ENCODE data around the gene CALB2. TPM values are rescaled to one million over a fixed set of nuclear protein-coding genes. Genes with fewer than 3 reads are reported as not detected.

CALB2 gene
- total RNA-seq, 5 donors from 2014 or later (not counting 1 experiment from before 2014, with no cell fraction given) = not detected

GRCh38 chr16:71341881-71342280 lies 16.6 kb upstream of the CALB2 start:
- H3K27me3 Mint-ChIP-seq = peaks cover 21 to 23% of the 10 kb centered on the region in 2 donors
- H3K9me3 Mint-ChIP-seq = no peaks in the 10 kb centered on the region
- DNase-seq = no peak
- ChIA-PET POLR2A (no interaction called here), CTCF (no interaction called here)
- no peak overlapping the region for H3K27ac ChIP-seq (ENCODE audit: low read length)
- H3K27me3 ChIP-seq (replicated peaks in 1 of 2; ENCODE audit: control insufficient read depth in 2 of 2, extremely low read depth in 1 of 2, insufficient read depth in 2 of 2, low read length in 1 of 2) = peaks cover 0 to 23% of the 10 kb centered on the region in 2 experiments
- H3K36me3 ChIP-seq (ENCODE audit: control insufficient read depth in 2 of 2, extremely low read depth in 1 of 2, insufficient read depth in 1 of 2, low read length in 1 of 2) = no peaks in the 10 kb centered on the region
- H3K4me3 ChIP-seq (ENCODE audit: control insufficient read depth in 1 of 2, extremely low read depth in 1 of 2, low read length in 1 of 2) = no peak overlapping the region
- H3K4me3 Mint-ChIP-seq = no peak overlapping the region
- H3K9me3 ChIP-seq = no peaks in the 10 kb centered on the region
- WGBS (ENCODE audit: insufficient coverage) = no CpG with 5 or more reads among the region's 5 CpGs
- H3K36me3 Mint-ChIP-seq = no peaks in the 10 kb centered on the region
- no peaks in the 10 kb centered on the region for H3K4me1 Mint-ChIP-seq
- H3K27ac Mint-ChIP-seq = no peak overlapping the region
- H3K4me1 ChIP-seq (ENCODE audit: control insufficient read depth in 1 of 2, extremely low read depth in 1 of 2, insufficient read depth in 2 of 2, low read length in 2 of 2) = no peaks in the 10 kb centered on the region
- ATAC-seq (replicated peaks in 1 of 4) = no peak

GRCh38 chr16:71343078-71343477 lies 15.4 kb upstream of the CALB2 start:
- Histone ChIP-seq H3K36me3 (ENCODE audit: control insufficient read depth in 2 of 2, extremely low read depth in 1 of 2, insufficient read depth in 1 of 2, low read length in 1 of 2) (no peaks in the 10 kb centered on the region), H3K4me1 (ENCODE audit: control insufficient read depth in 1 of 2, extremely low read depth in 1 of 2, insufficient read depth in 2 of 2, low read length in 2 of 2) (no peaks in the 10 kb centered on the region), H3K9me3 (no peaks in the 10 kb centered on the region), H3K27ac (ENCODE audit: low read length) (no peak overlapping the region), H3K4me3 (ENCODE audit: control insufficient read depth in 1 of 2, extremely low read depth in 1 of 2, low read length in 1 of 2) (no peak overlapping the region), H3K27me3 (replicated peaks in 1 of 2; ENCODE audit: control insufficient read depth in 2 of 2, extremely low read depth in 1 of 2, insufficient read depth in 2 of 2, low read length in 1 of 2) (peaks cover 0 to 17% of the 10 kb centered on the region in 2 experiments)
- WGBS (ENCODE audit: insufficient coverage) = 100% methylated on average over 2 of the region's 8 CpGs
- ChIA-PET POLR2A (no interaction called here), CTCF (no interaction called here)
- no peaks in the 10 kb centered on the region for H3K9me3 Mint-ChIP-seq
- ATAC-seq (replicated peaks in 1 of 4) (no peak), DNase-seq (no peak)
- H3K4me3 Mint-ChIP-seq = no peak overlapping the region
- no peaks in the 10 kb centered on the region for H3K4me1 Mint-ChIP-seq
- no peak overlapping the region for H3K27ac Mint-ChIP-seq
- peaks cover 19 to 20% of the 10 kb centered on the region in 2 donors for H3K27me3 Mint-ChIP-seq
- no peaks in the 10 kb centered on the region for H3K36me3 Mint-ChIP-seq

- ATAC-seq (replicated peaks in 1 of 4) (no peak), DNase-seq (no peak)
- Histone ChIP-seq H3K27me3 (replicated peaks in 1 of 2; ENCODE audit: control insufficient read depth in 2 of 2, extremely low read depth in 1 of 2, insufficient read depth in 2 of 2, low read length in 1 of 2) (peaks cover 0 to 19% of the 10 kb centered on the region in 2 experiments), H3K36me3 (ENCODE audit: control insufficient read depth in 2 of 2, extremely low read depth in 1 of 2, insufficient read depth in 1 of 2, low read length in 1 of 2) (no peaks in the 10 kb centered on the region), H3K4me1 (ENCODE audit: control insufficient read depth in 1 of 2, extremely low read depth in 1 of 2, insufficient read depth in 2 of 2, low read length in 2 of 2) (no peaks in the 10 kb centered on the region), H3K4me3 (ENCODE audit: control insufficient read depth in 1 of 2, extremely low read depth in 1 of 2, low read length in 1 of 2) (no peak overlapping the region), H3K9me3 (no peaks in the 10 kb centered on the region), H3K27ac (ENCODE audit: low read length) (no peak overlapping the region)
- 72% methylated on average over 12 of the region's 13 CpGs for WGBS (ENCODE audit: insufficient coverage)
- Mint-ChIP-seq H3K4me1 (no peaks in the 10 kb centered on the region), H3K27ac (no peak overlapping the region), H3K9me3 (no peaks in the 10 kb centered on the region), H3K36me3 (no peaks in the 10 kb centered on the region), H3K4me3 (no peak overlapping the region), H3K27me3 (peaks cover 7 to 13% of the 10 kb centered on the region in 2 donors)
- ChIA-PET CTCF (no interaction called here), POLR2A (no interaction called here)
Observed at GRCh38 chr16:71344315-71344905, 14.1 kb upstream of the CALB2 start.

GRCh38 chr16:71345031-71345430 lies 13.5 kb upstream of the CALB2 start:
- ChIA-PET POLR2A (no interaction called here), CTCF (no interaction called here)
- Mint-ChIP-seq H3K27me3 (peaks cover 5 to 9% of the 10 kb centered on the region in 2 donors), H3K36me3 (no peaks in the 10 kb centered on the region), H3K4me3 (no peak overlapping the region), H3K27ac (no peak overlapping the region), H3K9me3 (no peaks in the 10 kb centered on the region), H3K4me1 (no peaks in the 10 kb centered on the region)
- Histone ChIP-seq H3K4me3 (ENCODE audit: control insufficient read depth in 1 of 2, extremely low read depth in 1 of 2, low read length in 1 of 2) (no peak overlapping the region), H3K9me3 (no peaks in the 10 kb centered on the region), H3K4me1 (ENCODE audit: control insufficient read depth in 1 of 2, extremely low read depth in 1 of 2, insufficient read depth in 2 of 2, low read length in 2 of 2) (no peaks in the 10 kb centered on the region), H3K27ac (ENCODE audit: low read length) (no peak overlapping the region), H3K27me3 (replicated peaks in 1 of 2; ENCODE audit: control insufficient read depth in 2 of 2, extremely low read depth in 1 of 2, insufficient read depth in 2 of 2, low read length in 1 of 2) (peaks cover 0 to 18% of the 10 kb centered on the region in 2 experiments), H3K36me3 (ENCODE audit: control insufficient read depth in 2 of 2, extremely low read depth in 1 of 2, insufficient read depth in 1 of 2, low read length in 1 of 2) (no peaks in the 10 kb centered on the region)
- DNase-seq = no peak
- no peak for ATAC-seq (replicated peaks in 1 of 4)
- 72% methylated on average over 9 of the region's 10 CpGs for WGBS (ENCODE audit: insufficient coverage)

GRCh38 chr16:71347146-71347545 lies 11.4 kb upstream of the CALB2 start:
- POLR2A ChIA-PET = no interaction called here
- no peak for ATAC-seq (replicated peaks in 1 of 4)

GRCh38 chr16:71348262-71349085 lies 10.0 kb upstream of the CALB2 start:
- H3K27ac ChIP-seq (ENCODE audit: low read length) = no peak overlapping the region
- no peaks in the 10 kb centered on the region for H3K36me3 ChIP-seq (ENCODE audit: control insufficient read depth in 2 of 2, extremely low read depth in 1 of 2, insufficient read depth in 1 of 2, low read length in 1 of 2)
- ChIA-PET CTCF (no interaction called here), POLR2A (no interaction called here)
- DNase-seq = no peak
- H3K4me3 ChIP-seq (ENCODE audit: control insufficient read depth in 1 of 2, extremely low read depth in 1 of 2, low read length in 1 of 2) = no peak overlapping the region
- no peak overlapping the region for H3K27ac Mint-ChIP-seq
- ATAC-seq (replicated peaks in 1 of 4) = no peak
- 80% methylated on average over 19 of the region's 22 CpGs for WGBS (ENCODE audit: insufficient coverage)
- no peaks in the 10 kb centered on the region for H3K9me3 ChIP-seq
- H3K27me3 ChIP-seq (replicated peaks in 1 of 2; ENCODE audit: control insufficient read depth in 2 of 2, extremely low read depth in 1 of 2, insufficient read depth in 2 of 2, low read length in 1 of 2) = peaks cover 0 to 16% of the 10 kb centered on the region in 2 experiments
- H3K4me1 ChIP-seq (ENCODE audit: control insufficient read depth in 1 of 2, extremely low read depth in 1 of 2, insufficient read depth in 2 of 2, low read length in 2 of 2) = no peaks in the 10 kb centered on the region
- peaks cover 7 to 13% of the 10 kb centered on the region in 2 donors for H3K27me3 Mint-ChIP-seq
- H3K4me1 Mint-ChIP-seq = no peaks in the 10 kb centered on the region
- H3K4me3 Mint-ChIP-seq = no peak overlapping the region
- H3K36me3 Mint-ChIP-seq = no peaks in the 10 kb centered on the region
- H3K9me3 Mint-ChIP-seq = no peaks in the 10 kb centered on the region

More at GRCh38 chr16:71347146-71347545, 11.4 kb upstream of the CALB2 start:
- H3K4me3 ChIP-seq (ENCODE audit: control insufficient read depth in 1 of 2, extremely low read depth in 1 of 2, low read length in 1 of 2) = no peak overlapping the region
- H3K27me3 ChIP-seq (replicated peaks in 1 of 2; ENCODE audit: control insufficient read depth in 2 of 2, extremely low read depth in 1 of 2, insufficient read depth in 2 of 2, low read length in 1 of 2) = peaks cover 0 to 19% of the 10 kb centered on the region in 2 experiments
- no peaks in the 10 kb centered on the region for H3K36me3 ChIP-seq (ENCODE audit: control insufficient read depth in 2 of 2, extremely low read depth in 1 of 2, insufficient read depth in 1 of 2, low read length in 1 of 2)
- H3K4me3 Mint-ChIP-seq = no peak overlapping the region
- no peak for DNase-seq
- CTCF ChIA-PET = no interaction called here
- H3K4me1 ChIP-seq (ENCODE audit: control insufficient read depth in 1 of 2, extremely low read depth in 1 of 2, insufficient read depth in 2 of 2, low read length in 2 of 2) = no peaks in the 10 kb centered on the region
- H3K36me3 Mint-ChIP-seq = no peaks in the 10 kb centered on the region
- no peak overlapping the region for H3K27ac ChIP-seq (ENCODE audit: low read length)
- no peaks in the 10 kb centered on the region for H3K4me1 Mint-ChIP-seq
- no peaks in the 10 kb centered on the region for H3K9me3 ChIP-seq
- WGBS (ENCODE audit: insufficient coverage) = 100% methylated on average over 1 of the region's 7 CpGs
- H3K9me3 Mint-ChIP-seq = no peaks in the 10 kb centered on the region
- H3K27me3 Mint-ChIP-seq = peaks cover 7 to 13% of the 10 kb centered on the region in 2 donors
- no peak overlapping the region for H3K27ac Mint-ChIP-seq
